Parathyroid adenoma (tissue), 2 donors: ENCODE data around the gene CACNA1S.

Source experiments
- H2AFZ ChIP-seq: fragments of 300-600 bp; sonication (generic); one replicate; pipeline ENCODE4 v1.7.0; 2017; ENCODE audit warnings: antibody characterized with exemption, mild to moderate bottlenecking
- H3K27ac ChIP-seq: fragments of 300-600 bp; sonication (generic); one replicate; pipeline ENCODE4 v1.7.0; 2017
- H3K27me3 ChIP-seq: fragments of 300-600 bp; sonication (generic); one replicate; pipeline ENCODE4 v1.7.0; 2017; ENCODE audit warnings: low read length; ENCODE audit not compliant: control insufficient read depth, insufficient read depth
- H3K36me3 ChIP-seq: fragments of 300-600 bp; sonication (generic); one replicate; pipeline ENCODE4 v1.7.0; 2017; ENCODE audit warnings: low read length; ENCODE audit not compliant: control insufficient read depth, insufficient read depth
- H3K4me1 ChIP-seq: fragments of 300-600 bp; sonication (generic); one replicate; pipeline ENCODE4 v1.7.0; 2017; ENCODE audit warnings: control low read depth
- H3K4me2 ChIP-seq: fragments of 300-600 bp; sonication (generic); one replicate; pipeline ENCODE4 v1.7.0; 2017; ENCODE audit warnings: low read length
- H3K4me3 ChIP-seq: fragments of 300-600 bp; sonication (generic); one replicate; pipeline ENCODE4 v1.7.0; 2017; ENCODE audit warnings: low read depth, low read length
- H3K79me2 ChIP-seq: fragments of 300-600 bp; sonication (generic); one replicate; pipeline ENCODE4 v1.7.0; 2017; ENCODE audit warnings: control low read depth
- H3K9ac ChIP-seq: fragments of 300-600 bp; sonication (generic); one replicate; pipeline ENCODE4 v1.7.0; 2017; ENCODE audit warnings: mild to moderate bottlenecking
- H3K9me3 ChIP-seq: fragments of 300-600 bp; sonication (generic); one replicate; pipeline ENCODE4 v1.7.0; 2017; ENCODE audit warnings: low read length; ENCODE audit not compliant: control insufficient read depth
- CTCF ChIP-seq: fragments of 300-600 bp; sonication (generic); IDR thresholded peaks from one replicate; pipeline ENCODE4 v1.7.0; 2017; ENCODE audit warnings: antibody characterized with exemption, mild to moderate bottlenecking
- donor health status: primary hyperparathyroidism.

Gene CACNA1S

GRCh38 chr1:201077116-201077515 is 35.1 kb downstream of the CACNA1S start:
- no peak overlapping the region for H3K9ac ChIP-seq
- no peaks in the 10 kb centered on the region for H3K9me3 ChIP-seq
- no peak for TF ChIP-seq CTCF
- H3K27me3 ChIP-seq: no peaks in the 10 kb centered on the region
- no peaks in the 10 kb centered on the region for H3K36me3 ChIP-seq
- no peak overlapping the region for H3K4me2 ChIP-seq
- H3K79me2 ChIP-seq: no peaks in the 10 kb centered on the region
- H3K4me3 ChIP-seq: no peak overlapping the region
- H2AFZ ChIP-seq: no peak overlapping the region
- no peaks in the 10 kb centered on the region for H3K4me1 ChIP-seq
- no peak overlapping the region for H3K27ac ChIP-seq

GRCh38 chr1:201076092-201076491 is 36.1 kb downstream of the CACNA1S start:
- Histone ChIP-seq H3K9me3 (no peaks in the 10 kb centered on the region), H3K79me2 (no peaks in the 10 kb centered on the region), H3K36me3 (no peaks in the 10 kb centered on the region), H3K4me1 (no peaks in the 10 kb centered on the region), H2AFZ (no peak overlapping the region), H3K9ac (no peak overlapping the region), H3K27ac (no peak overlapping the region), H3K27me3 (no peaks in the 10 kb centered on the region), H3K4me2 (no peak overlapping the region), H3K4me3 (no peak overlapping the region)
- no peak for TF ChIP-seq CTCF

- Histone ChIP-seq H3K4me1 (no peaks in the 10 kb centered on the region), H2AFZ (no peak overlapping the region), H3K27me3 (no peaks in the 10 kb centered on the region), H3K4me2 (no peak overlapping the region), H3K9ac (no peak overlapping the region), H3K79me2 (no peaks in the 10 kb centered on the region), H3K9me3 (no peaks in the 10 kb centered on the region), H3K4me3 (no peak overlapping the region), H3K27ac (no peak overlapping the region), H3K36me3 (no peaks in the 10 kb centered on the region)
- TF ChIP-seq CTCF: no peak
These were observed 38.2 kb downstream of the CACNA1S start for GRCh38 chr1:201074018-201074417.

- H3K9ac ChIP-seq: no peak overlapping the region
- H3K4me1 ChIP-seq: no peaks in the 10 kb centered on the region
- no peaks in the 10 kb centered on the region for H3K36me3 ChIP-seq
- no peak overlapping the region for H3K4me2 ChIP-seq
- no peaks in the 10 kb centered on the region for H3K27me3 ChIP-seq
- no peak overlapping the region for H3K27ac ChIP-seq
- no peaks in the 10 kb centered on the region for H3K9me3 ChIP-seq
- H3K4me3 ChIP-seq: no peak overlapping the region
- no peaks in the 10 kb centered on the region for H3K79me2 ChIP-seq
- no peak overlapping the region for H2AFZ ChIP-seq
- TF ChIP-seq CTCF: no peak
These were observed 39.3 kb downstream of the CACNA1S start for GRCh38 chr1:201072922-201073321.

GRCh38 chr1:201072149-201072548 is 40.1 kb downstream of the CACNA1S start:
- H3K4me1 ChIP-seq: no peaks in the 10 kb centered on the region
- H3K27me3 ChIP-seq: no peaks in the 10 kb centered on the region
- H2AFZ ChIP-seq: no peak overlapping the region
- H3K4me2 ChIP-seq: no peak overlapping the region
- TF ChIP-seq CTCF: no peak
- no peak overlapping the region for H3K9ac ChIP-seq
- no peaks in the 10 kb centered on the region for H3K79me2 ChIP-seq
- H3K36me3 ChIP-seq: no peaks in the 10 kb centered on the region
- no peaks in the 10 kb centered on the region for H3K9me3 ChIP-seq
- H3K27ac ChIP-seq: no peak overlapping the region
- H3K4me3 ChIP-seq: no peak overlapping the region
